Activated CD4-positive, alpha-beta T cell treated with anti-CD3 and anti-CD28 coated beads for 48 hours (primary cell): ENCODE results near the gene APOL4.
"Not testable (repeated sequence)": the region's sequence is repeated elsewhere in the genome, so short reads cannot be mapped to it uniquely, and the experiment has no call there.

Experiments
- DNase-seq: peaks from one replicate; pipeline ENCODE4 v3.0.0-alpha.2; 2020

Gene APOL4

GRCh38 chr22:36229649-36230048 is 28.0 kb upstream of the APOL4 start:
- DNase-seq, result not testable (repeated sequence)

- no peak for DNase-seq
These were observed 27.3 kb upstream of the APOL4 start for GRCh38 chr22:36228944-36229343.

GRCh38 chr22:36228369-36228768 is 26.8 kb upstream of the APOL4 start:
- not testable (repeated sequence) for DNase-seq

- no peak for DNase-seq
These were observed 26.2 kb upstream of the APOL4 start for GRCh38 chr22:36227806-36228205.

- DNase-seq, result peak; percentile 31
These were observed 25.8 kb upstream of the APOL4 start for GRCh38 chr22:36227396-36227795.

GRCh38 chr22:36226189-36226588 is 24.6 kb upstream of the APOL4 start:
- no peak for DNase-seq

GRCh38 chr22:36225333-36225922 is 23.8 kb upstream of the APOL4 start:
- no peak for DNase-seq

GRCh38 chr22:36224245-36224644 is 22.6 kb upstream of the APOL4 start:
- DNase-seq, result no peak

GRCh38 chr22:36223504-36223903 is 21.9 kb upstream of the APOL4 start:
- DNase-seq, result no peak

GRCh38 chr22:36222887-36223450 is 21.4 kb upstream of the APOL4 start:
- DNase-seq, result no peak

GRCh38 chr22:36221799-36222751 is 20.5 kb upstream of the APOL4 start:
- peak; percentile 65 for DNase-seq

GRCh38 chr22:36220451-36220921 is 18.9 kb upstream of the APOL4 start:
- DNase-seq, result no peak

GRCh38 chr22:36218648-36219193 is 17.1 kb upstream of the APOL4 start:
- no peak for DNase-seq

- no peak for DNase-seq
These were observed 14.4 kb upstream of the APOL4 start for GRCh38 chr22:36215981-36216380.

GRCh38 chr22:36213586-36213985 is 12.0 kb upstream of the APOL4 start:
- DNase-seq, result no peak

GRCh38 chr22:36212901-36213300 is 11.3 kb upstream of the APOL4 start:
- no peak for DNase-seq

GRCh38 chr22:36211237-36211861 is 9.7 kb upstream of the APOL4 start:
- no peak for DNase-seq

GRCh38 chr22:36210224-36210623 is 8.6 kb upstream of the APOL4 start:
- no peak for DNase-seq

- DNase-seq, result not testable (repeated sequence)
These were observed 7.9 kb upstream of the APOL4 start for GRCh38 chr22:36209488-36209908.

- DNase-seq, result no peak
These were observed 7.3 kb upstream of the APOL4 start for GRCh38 chr22:36208914-36209313.

- no peak for DNase-seq
These were observed 6.7 kb upstream of the APOL4 start for GRCh38 chr22:36208162-36208765.

GRCh38 chr22:36206255-36206654 is 4.6 kb upstream of the APOL4 start:
- no peak for DNase-seq

- not testable (repeated sequence) for DNase-seq
These were observed 4.0 kb upstream of the APOL4 start for GRCh38 chr22:36205573-36205972.
